ENCODE measurements around the gene ATOH8.

Gene ATOH8

GRCh38 chr2:85736456-85737355 is 17.1 kb upstream of the ATOH8 start:
- DNase-seq = no peak

- DNase-seq = peak; percentile 85
Observed at GRCh38 chr2:85737481-85737880, 16.3 kb upstream of the ATOH8 start.

- no peak for DNase-seq
Observed at GRCh38 chr2:85737961-85738360, 15.8 kb upstream of the ATOH8 start.

- no peak for DNase-seq
Observed at GRCh38 chr2:85740193-85740592, 13.6 kb upstream of the ATOH8 start.

- DNase-seq = no peak
Observed at GRCh38 chr2:85741211-85741832, 12.5 kb upstream of the ATOH8 start.

GRCh38 chr2:85741833-85742455 is 11.8 kb upstream of the ATOH8 start:
- DNase-seq = peak; percentile 85

GRCh38 chr2:85743304-85743978 is 10.3 kb upstream of the ATOH8 start:
- peak; percentile 60 for DNase-seq

- DNase-seq = no peak
Observed at GRCh38 chr2:85744055-85744454, 9.7 kb upstream of the ATOH8 start.

GRCh38 chr2:85744741-85745601 is 8.8 kb upstream of the ATOH8 start:
- DNase-seq = peak; percentile 98

GRCh38 chr2:85745619-85746018 is 8.2 kb upstream of the ATOH8 start:
- no peak for DNase-seq

- DNase-seq = no peak
Observed at GRCh38 chr2:85746321-85747004, 7.3 kb upstream of the ATOH8 start.

GRCh38 chr2:85747441-85747840 is 6.3 kb upstream of the ATOH8 start:
- DNase-seq = no peak

GRCh38 chr2:85748039-85748734 is 5.6 kb upstream of the ATOH8 start:
- no peak for DNase-seq

GRCh38 chr2:85748985-85749875 is 4.6 kb upstream of the ATOH8 start:
- peak; percentile 53 for DNase-seq

- DNase-seq = peak; percentile 50
Observed at GRCh38 chr2:85750587-85751575, 2.9 kb upstream of the ATOH8 start.

GRCh38 chr2:85751627-85752026 is 2.2 kb upstream of the ATOH8 start:
- no peak for DNase-seq

- DNase-seq = no peak
Observed at GRCh38 chr2:85753035-85753524, 711 bp upstream of the ATOH8 start.

- peak; percentile 42 for DNase-seq
Observed at GRCh38 chr2:85754313-85755095, 713 bp downstream of the ATOH8 start.
